Sigmoid colon (tissue), 3 donors: Measurements from ENCODE around the gene PHTF2.

Experiments used
- POLR2A ChIP-seq, 2 donors: fragments of 450-650 bp; IDR thresholded peaks; one replicate each; pipeline ENCODE4 v1.6.1; 2016; ENCODE audit warnings: antibody characterized with exemption in 2 of 2, mild to moderate bottlenecking in 2 of 2, moderate library complexity in 2 of 2
- TF ChIP-seq, protein P1 (sequence below), 4 experiments: fragments of 450-650 bp in 3 of 4; fragments of 200-600 bp in 1 of 4; IDR thresholded peaks; one replicate each; pipeline ENCODE4 v1.5.1; 2016 to 2019; ENCODE audit warnings: antibody characterized with exemption in 4 of 4, mild to moderate bottlenecking in 3 of 4, moderate library complexity in 2 of 4

DNA sequence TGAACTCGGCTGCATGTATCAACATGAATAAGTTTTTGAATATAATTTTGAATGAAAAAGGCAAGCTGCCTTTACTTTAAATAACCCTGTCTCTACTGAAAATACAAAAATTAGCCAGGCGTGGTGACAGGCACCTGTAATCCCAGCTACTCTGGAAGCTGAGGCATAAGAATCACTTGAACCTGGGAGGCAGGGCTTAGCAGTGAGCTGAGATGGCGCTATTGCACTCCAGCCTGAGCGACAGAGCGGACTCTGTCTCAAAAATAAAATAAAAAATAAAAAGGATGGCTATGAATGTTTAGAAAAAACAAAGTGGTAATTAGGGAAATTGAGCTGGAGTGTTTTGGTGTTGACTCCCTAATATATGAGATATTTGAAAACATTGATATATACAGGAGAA, 133.3 kb downstream of the PHTF2 start:
- TF ChIP-seq, protein P1, sequence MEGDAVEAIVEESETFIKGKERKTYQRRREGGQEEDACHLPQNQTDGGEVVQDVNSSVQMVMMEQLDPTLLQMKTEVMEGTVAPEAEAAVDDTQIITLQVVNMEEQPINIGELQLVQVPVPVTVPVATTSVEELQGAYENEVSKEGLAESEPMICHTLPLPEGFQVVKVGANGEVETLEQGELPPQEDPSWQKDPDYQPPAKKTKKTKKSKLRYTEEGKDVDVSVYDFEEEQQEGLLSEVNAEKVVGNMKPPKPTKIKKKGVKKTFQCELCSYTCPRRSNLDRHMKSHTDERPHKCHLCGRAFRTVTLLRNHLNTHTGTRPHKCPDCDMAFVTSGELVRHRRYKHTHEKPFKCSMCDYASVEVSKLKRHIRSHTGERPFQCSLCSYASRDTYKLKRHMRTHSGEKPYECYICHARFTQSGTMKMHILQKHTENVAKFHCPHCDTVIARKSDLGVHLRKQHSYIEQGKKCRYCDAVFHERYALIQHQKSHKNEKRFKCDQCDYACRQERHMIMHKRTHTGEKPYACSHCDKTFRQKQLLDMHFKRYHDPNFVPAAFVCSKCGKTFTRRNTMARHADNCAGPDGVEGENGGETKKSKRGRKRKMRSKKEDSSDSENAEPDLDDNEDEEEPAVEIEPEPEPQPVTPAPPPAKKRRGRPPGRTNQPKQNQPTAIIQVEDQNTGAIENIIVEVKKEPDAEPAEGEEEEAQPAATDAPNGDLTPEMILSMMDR (IDR thresholded peaks at IDR 0.05) = no peak
- no peak for TF ChIP-seq POLR2A (IDR thresholded peaks at IDR 0.05)
